ENCODE measurements around the gene BPIFA2.

GRCh38 chr20:33191484-33191883 lies 23.5 kb downstream of the BPIFA2 start:
- TF ChIP-seq CTCF (IDR thresholded peaks at IDR 0.05; ENCODE audit: low read depth, low read length), result no peak
- TF ChIP-seq EZH2phosphoT487 (IDR thresholded peaks at IDR 0.05; ENCODE audit: low read depth), result no peak

Data from OCI-LY3 (cell line).